Measurements from ENCODE around the gene LY6G6C. TPM values are rescaled to one million over a fixed set of nuclear protein-coding genes. Genes with fewer than 3 reads are reported as not detected.

The LY6G6C gene
- total RNA-seq, 3 donors from 2014 or later, result not detected

DNA sequence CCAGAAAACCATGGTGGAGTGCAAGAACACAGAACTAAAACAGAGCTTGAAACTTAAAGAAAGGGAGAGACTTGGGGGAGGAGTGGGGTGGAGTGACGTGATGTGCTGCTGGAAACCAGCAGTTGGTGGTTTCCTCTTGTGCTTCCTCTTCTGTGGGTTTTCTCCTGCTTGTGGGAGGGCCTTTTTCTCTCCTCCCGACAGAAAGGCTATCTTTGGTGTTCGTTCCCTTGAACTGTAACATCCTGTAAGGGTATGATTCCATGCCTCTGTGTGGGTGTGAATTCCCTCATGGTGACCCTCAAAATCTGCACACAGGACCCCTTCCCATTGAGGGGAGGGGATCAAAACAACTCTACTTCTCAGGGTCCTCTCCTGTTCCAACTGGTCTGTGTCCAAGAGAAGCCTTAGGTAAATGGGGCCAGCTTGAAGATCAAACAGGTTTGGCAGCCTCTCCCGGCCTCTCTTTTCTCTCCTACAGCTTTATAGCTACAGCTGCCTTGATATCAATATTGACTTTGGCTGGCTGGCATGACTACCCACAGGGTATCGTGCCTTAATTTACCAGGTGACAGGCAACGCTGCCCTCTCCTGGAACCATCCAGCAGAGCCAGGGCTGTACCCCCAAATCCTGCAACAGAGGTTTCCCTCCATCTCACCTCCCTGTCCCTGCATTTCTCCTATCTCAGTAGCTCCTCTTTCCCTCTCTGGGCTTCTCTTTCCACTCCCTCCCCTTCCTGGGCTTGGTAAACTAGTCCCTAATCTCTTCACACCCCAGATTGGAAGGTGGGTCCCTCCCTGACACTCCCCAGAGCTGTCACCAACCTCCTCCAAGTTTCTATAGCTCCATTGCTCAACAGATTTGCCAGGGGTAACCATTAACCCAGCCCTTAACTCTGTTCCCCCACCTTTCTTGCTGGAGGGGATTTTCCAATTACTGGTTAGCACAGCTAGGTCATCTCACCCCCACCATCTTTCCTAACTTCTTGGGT lies 16.7 kb upstream of the LY6G6C start:
- H3K36me3 ChIP-seq, result no peaks in the 10 kb centered on the region
- TF ChIP-seq POLR2A (IDR thresholded peaks at IDR 0.05), result no peak
- TF ChIP-seq, protein P1, sequence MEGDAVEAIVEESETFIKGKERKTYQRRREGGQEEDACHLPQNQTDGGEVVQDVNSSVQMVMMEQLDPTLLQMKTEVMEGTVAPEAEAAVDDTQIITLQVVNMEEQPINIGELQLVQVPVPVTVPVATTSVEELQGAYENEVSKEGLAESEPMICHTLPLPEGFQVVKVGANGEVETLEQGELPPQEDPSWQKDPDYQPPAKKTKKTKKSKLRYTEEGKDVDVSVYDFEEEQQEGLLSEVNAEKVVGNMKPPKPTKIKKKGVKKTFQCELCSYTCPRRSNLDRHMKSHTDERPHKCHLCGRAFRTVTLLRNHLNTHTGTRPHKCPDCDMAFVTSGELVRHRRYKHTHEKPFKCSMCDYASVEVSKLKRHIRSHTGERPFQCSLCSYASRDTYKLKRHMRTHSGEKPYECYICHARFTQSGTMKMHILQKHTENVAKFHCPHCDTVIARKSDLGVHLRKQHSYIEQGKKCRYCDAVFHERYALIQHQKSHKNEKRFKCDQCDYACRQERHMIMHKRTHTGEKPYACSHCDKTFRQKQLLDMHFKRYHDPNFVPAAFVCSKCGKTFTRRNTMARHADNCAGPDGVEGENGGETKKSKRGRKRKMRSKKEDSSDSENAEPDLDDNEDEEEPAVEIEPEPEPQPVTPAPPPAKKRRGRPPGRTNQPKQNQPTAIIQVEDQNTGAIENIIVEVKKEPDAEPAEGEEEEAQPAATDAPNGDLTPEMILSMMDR (IDR thresholded peaks at IDR 0.05), result peak in 2 of 3 donors; percentile 16 to 46
- no peak for TF ChIP-seq POLR2AphosphoS5 (IDR thresholded peaks at IDR 0.05)
- intact Hi-C loops (cut with DNase I; ENCODE audit: low total_unique reads), result no loop called here
- H3K27me3 ChIP-seq, result no peaks in the 10 kb centered on the region
- H3K9me3 ChIP-seq, result no peaks in the 10 kb centered on the region
- H3K4me3 ChIP-seq, result peak overlapping the region in 2 of 3 donors; percentile 7 to 42
- H3K27ac ChIP-seq, result peak overlapping the region; percentile 95 to 96
- DNase-seq (ENCODE audit: low spot score in 2 of 2), result peak; percentile 74 to 81
- peaks cover 14 to 35% of the 10 kb centered on the region in 2 donors for H3K4me1 ChIP-seq

DNA sequence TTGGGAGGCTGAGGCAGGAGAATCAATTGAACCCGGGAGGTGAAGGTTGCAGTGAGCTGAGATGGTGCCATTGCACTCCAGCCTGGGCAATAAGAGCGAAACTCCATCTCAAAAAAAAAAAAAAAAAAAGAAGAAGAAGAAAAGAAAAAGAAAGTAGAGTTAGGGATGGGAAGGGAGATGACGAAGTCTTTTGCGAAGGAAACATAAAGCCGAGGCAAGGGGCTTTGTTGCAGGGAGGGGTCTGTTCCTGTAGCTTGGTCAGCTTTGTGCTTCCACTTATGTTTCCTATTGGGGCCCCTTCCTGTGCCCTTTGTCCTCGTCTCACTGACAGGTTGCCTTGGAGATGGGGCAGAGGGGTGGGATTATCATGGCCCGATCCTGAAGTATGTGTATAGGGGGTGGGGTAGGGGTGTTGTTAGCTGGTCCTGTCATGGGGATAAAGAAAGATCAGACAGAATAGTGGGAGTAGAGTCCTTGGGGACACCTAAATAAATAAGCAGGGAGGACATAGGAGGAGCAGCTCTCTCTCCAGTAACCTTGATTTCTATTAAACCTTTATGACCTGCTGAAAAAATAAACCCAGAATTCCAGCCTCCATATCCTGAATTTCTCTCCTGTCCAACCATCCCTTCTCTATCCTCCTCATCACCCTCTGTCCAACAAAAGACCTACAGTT lies 15.9 kb upstream of the LY6G6C start:
- H3K27me3 ChIP-seq, result no peaks in the 10 kb centered on the region
- no peak for DNase-seq (ENCODE audit: low spot score in 2 of 2)
- TF ChIP-seq, protein P1 (IDR thresholded peaks at IDR 0.05), result no peak
- TF ChIP-seq POLR2AphosphoS5 (IDR thresholded peaks at IDR 0.05) (no peak), POLR2A (IDR thresholded peaks at IDR 0.05) (no peak)
- no peaks in the 10 kb centered on the region for H3K36me3 ChIP-seq
- intact Hi-C loops (cut with DNase I; ENCODE audit: low total_unique reads), result no loop called here
- peak overlapping the region in 2 of 3 donors; percentile 7 to 75 for H3K4me3 ChIP-seq
- no peaks in the 10 kb centered on the region for H3K9me3 ChIP-seq
- peak overlapping the region; percentile 95 to 96 for H3K27ac ChIP-seq
- H3K4me1 ChIP-seq, result peaks cover 14 to 35% of the 10 kb centered on the region in 2 donors

DNA sequence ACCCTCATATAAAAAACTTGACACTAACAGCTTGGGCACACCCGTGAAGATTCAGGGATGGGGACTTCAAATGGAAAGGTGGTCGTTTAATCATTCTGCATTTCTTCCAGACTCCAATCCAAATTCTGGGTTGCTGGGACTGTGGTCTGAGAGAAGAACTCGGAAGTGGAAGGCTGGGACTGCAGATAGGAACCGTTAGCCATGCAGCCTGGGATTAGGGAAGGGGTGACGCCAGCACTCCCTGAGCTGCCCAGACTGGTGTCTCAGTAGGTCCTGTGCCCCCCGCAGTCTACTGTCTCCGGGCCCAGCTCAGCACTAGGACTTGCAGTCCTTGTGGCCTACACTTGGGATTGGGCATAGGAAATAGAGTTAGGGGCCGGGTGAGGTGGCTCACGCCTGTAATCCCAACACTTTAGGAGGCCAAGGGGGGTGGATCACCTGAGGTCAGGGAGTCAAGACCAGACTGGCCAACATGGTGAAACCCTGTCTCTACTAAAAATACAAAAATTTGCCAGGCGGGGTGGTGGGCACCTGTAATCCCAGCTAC lies 15.3 kb upstream of the LY6G6C start:
- Histone ChIP-seq H3K4me3 (peak overlapping the region; percentile 68 to 76 (median 75)), H3K27me3 (no peaks in the 10 kb centered on the region), H3K4me1 (peaks cover 14 to 35% of the 10 kb centered on the region in 2 donors), H3K27ac (peak overlapping the region; percentile 95 to 96), H3K9me3 (no peaks in the 10 kb centered on the region), H3K36me3 (no peaks in the 10 kb centered on the region)
- TF ChIP-seq POLR2AphosphoS5 (IDR thresholded peaks at IDR 0.05), result no peak
- no peak for TF ChIP-seq POLR2A (IDR thresholded peaks at IDR 0.05)
- TF ChIP-seq, protein P1 (IDR thresholded peaks at IDR 0.05), result no peak
- intact Hi-C loops (cut with DNase I; ENCODE audit: low total_unique reads), result no loop called here
- DNase-seq (ENCODE audit: low spot score in 2 of 2), result no peak

DNA sequence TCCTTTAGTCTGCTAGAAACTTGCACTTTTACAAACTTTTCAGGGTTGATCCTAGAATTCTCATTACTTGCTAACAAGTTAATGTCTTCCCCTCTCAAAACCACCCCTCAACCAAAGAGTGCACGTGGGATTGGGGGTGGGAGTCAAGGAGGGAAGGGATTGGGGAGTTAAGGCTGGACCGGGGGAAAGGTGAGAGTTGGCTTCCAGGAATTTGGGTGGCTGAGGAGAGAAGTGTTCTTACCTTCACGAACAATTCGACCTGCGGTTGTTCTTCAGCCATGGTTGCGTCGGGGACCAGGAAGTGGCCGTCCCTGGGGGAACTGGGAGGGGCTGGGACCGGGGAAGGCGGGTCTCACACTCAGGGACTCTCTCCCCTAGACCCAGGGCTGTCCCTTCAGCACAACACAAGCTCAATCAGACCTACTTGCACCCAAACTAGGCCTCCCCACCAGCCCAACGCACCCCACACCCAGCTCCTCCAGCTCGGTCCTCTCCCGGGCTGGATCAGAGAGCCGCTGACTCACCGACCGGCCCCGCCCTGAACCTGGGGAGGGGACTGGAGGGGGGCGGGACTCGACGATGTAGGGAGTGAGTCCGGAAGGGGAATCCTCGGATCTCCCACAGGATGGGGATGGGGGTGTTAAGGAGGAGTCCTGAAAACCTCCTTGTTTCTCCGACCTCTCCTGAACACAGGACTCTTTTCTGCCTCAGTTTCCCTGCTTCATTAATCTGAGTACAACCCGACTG lies 14.6 kb upstream of the LY6G6C start, which contains the start of gene CLIC1:
Gene CLIC1, minus strand, starts transcription at position 510 of the 747 bp plus-strand sequence. Its CDS starts 230 bp downstream, at position 280.
- no peaks in the 10 kb centered on the region for H3K27me3 ChIP-seq
- H3K4me1 ChIP-seq, result peaks cover 14 to 35% of the 10 kb centered on the region in 2 donors
- peak within 1 kb of the TSS; percentile 68 to 76 (median 75) for H3K4me3 ChIP-seq
- H3K9me3 ChIP-seq, result no peaks in the 10 kb centered on the region
- H3K27ac ChIP-seq, result peak within 1 kb of the TSS; percentile 95 to 96
- DNase-seq (ENCODE audit: low spot score in 2 of 2), result peak; percentile 88 to 91
- intact Hi-C loops (cut with DNase I; ENCODE audit: low total_unique reads), result no loop called here
- TF ChIP-seq POLR2AphosphoS5 (IDR thresholded peaks at IDR 0.05) (peak; percentile 93 to 95 (median 94)), POLR2A (IDR thresholded peaks at IDR 0.05) (peak; percentile 96)
- TF ChIP-seq, protein P1 (IDR thresholded peaks at IDR 0.05), result peak in 1 of 3 donors; percentile 3
- H3K36me3 ChIP-seq, result no peaks in the 10 kb centered on the region

Measured in breast epithelium (tissue), 4 donors.